Duodenal mucosa (tissue), 2 donors: ENCODE measurements around the gene TECR.
"Not testable (repeated sequence)": the region's sequence is repeated elsewhere in the genome, so short reads cannot be mapped to it uniquely, and the experiment has no call there.

Source experiments
- H3K27ac ChIP-seq: one replicate; pipeline ENCODE4 v1.7.0; 2013; ENCODE audit warnings: low read depth, low read length
- H3K27me3 ChIP-seq, 2 donors: one replicate each; pipeline ENCODE4 v1.7.0; 2013; ENCODE audit warnings: low read length in 2 of 2, control low read depth in 1 of 2; ENCODE audit not compliant: insufficient read depth in 2 of 2, control insufficient read depth in 1 of 2
- H3K36me3 ChIP-seq, 2 donors: one replicate each; pipeline ENCODE4 v1.7.0; 2013; ENCODE audit warnings: low read length in 2 of 2, control low read depth in 1 of 2; ENCODE audit not compliant: insufficient read depth in 2 of 2, control insufficient read depth in 1 of 2
- H3K4me1 ChIP-seq, 2 donors: one replicate each; pipeline ENCODE4 v1.7.0; 2013; ENCODE audit warnings: low read length in 2 of 2, control low read depth in 1 of 2; ENCODE audit not compliant: insufficient read depth in 2 of 2, control insufficient read depth in 1 of 2
- H3K4me3 ChIP-seq, 2 donors: one replicate each; pipeline ENCODE4 v1.7.0; 2013; ENCODE audit warnings: low read length in 2 of 2, low read depth in 1 of 2
- H3K9ac ChIP-seq, 2 donors: one replicate each; pipeline ENCODE4 v1.7.0; 2013; ENCODE audit warnings: low read length in 2 of 2, low read depth in 1 of 2
- H3K9me3 ChIP-seq, 2 donors: one replicate each; pipeline ENCODE4 v1.7.0; 2013; ENCODE audit warnings: low read length in 2 of 2, control low read depth in 1 of 2; ENCODE audit not compliant: control insufficient read depth in 1 of 2

TECR gene

DNA sequence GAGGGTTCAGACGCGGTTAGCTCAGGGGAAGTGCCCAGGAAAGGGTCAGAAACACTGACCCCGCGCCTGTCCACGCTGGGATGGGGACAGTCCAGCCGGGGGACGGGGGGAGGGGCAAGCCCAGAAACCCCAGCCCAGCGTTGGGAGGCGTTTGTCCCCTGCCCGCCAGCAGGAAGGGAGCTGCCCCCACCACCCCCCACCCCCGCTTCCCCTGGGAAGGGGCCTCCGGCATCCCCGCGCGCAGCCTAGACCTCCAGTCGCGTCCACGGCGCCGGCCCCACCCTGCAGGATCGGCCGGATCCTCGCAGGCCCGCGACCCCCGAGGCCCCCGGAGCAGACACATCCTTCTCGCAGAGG, 33.7 kb upstream of the TECR start:
- Histone ChIP-seq H3K9ac (peak overlapping the region; percentile 45 to 83), H3K27me3 (no peaks in the 10 kb centered on the region), H3K4me1 (peaks cover 26 to 28% of the 10 kb centered on the region in 2 donors), H3K9me3 (no peaks in the 10 kb centered on the region), H3K4me3 (peak overlapping the region; percentile 67 to 83), H3K36me3 (peaks cover 0 to 6% of the 10 kb centered on the region in 2 donors), H3K27ac (peak overlapping the region; percentile 20)

DNA sequence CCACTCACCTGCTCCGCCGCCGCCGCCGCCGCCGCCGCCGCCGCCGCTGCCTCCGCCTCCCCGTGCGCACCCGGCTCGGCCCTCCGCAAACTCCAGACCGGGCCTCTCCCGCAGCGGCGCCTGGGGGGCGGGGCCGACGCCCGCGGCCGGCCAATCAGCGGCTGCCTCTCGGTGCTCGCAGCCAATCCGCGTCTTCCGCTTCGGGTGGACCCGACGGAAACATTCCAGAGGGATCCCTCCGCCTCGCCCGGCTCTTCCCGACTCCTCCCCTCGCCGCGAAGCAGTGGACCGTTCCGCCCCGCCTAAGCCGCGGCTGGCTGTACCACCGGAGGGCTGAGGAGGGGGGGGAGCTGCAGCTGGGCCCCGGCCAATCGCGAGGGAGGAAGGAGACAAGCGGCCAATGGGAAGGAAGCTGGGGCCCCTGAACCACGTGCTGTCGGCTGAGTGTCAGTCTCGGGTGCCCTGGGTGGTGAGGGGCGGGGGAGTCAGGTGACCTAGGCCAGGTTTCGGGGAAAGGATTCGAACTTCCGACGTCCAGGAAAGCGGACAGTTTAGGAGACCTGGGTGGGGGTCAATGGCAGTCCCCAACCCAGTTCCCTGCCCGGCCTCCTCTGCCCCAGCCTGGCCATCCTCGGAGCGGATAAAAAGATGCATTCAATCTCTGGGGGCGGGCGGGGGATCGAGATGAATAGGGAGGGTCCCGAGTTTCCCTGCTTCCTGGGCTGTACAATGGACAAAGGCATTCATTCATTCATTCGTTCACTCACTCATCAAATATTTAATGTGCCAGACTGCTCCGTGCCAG, 33.2 kb upstream of the TECR start, which contains the start of gene GIPC1:
TSS of gene GIPC1 (minus strand) at position 99 of the 805 bp plus-strand sequence. CDS start 13,151 bp downstream, outside the sequence.
- Histone ChIP-seq H3K4me3 (peak within 1 kb of the TSS; percentile 67 to 83), H3K9me3 (no peaks in the 10 kb centered on the region), H3K27me3 (no peaks in the 10 kb centered on the region), H3K9ac (peak within 1 kb of the TSS; percentile 57 to 83), H3K27ac (peak within 1 kb of the TSS; percentile 67), H3K4me1 (peaks cover 26 to 28% of the 10 kb centered on the region in 2 donors), H3K36me3 (peaks cover 0 to 4% of the 10 kb centered on the region in 2 donors)

DNA sequence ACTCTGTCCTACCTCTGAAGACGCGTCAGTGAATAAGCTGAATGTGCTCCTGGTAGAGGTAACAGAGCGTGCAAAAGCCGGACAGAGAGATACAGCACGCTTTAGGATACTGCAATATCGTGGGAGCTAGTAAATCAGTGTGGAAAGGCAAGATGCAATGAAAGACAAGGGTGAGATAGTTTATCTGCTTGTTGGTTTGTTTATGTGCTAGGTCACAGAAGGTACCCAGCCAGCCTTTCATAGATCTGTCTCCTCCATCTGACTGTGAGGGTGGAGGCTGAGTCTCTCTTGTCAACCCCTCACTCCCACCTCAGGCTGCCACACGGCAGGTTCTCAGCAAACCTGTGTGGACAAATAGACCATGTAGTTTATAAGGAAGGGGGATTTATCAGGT, 32.6 kb upstream of the TECR start:
- Histone ChIP-seq H3K9ac (peak overlapping the region; percentile 48 to 57), H3K27ac (peak overlapping the region; percentile 67), H3K4me1 (peaks cover 26 to 28% of the 10 kb centered on the region in 2 donors), H3K4me3 (peak overlapping the region; percentile 61 to 65), H3K9me3 (no peaks in the 10 kb centered on the region), H3K27me3 (no peaks in the 10 kb centered on the region), H3K36me3 (no peaks in the 10 kb centered on the region)

DNA sequence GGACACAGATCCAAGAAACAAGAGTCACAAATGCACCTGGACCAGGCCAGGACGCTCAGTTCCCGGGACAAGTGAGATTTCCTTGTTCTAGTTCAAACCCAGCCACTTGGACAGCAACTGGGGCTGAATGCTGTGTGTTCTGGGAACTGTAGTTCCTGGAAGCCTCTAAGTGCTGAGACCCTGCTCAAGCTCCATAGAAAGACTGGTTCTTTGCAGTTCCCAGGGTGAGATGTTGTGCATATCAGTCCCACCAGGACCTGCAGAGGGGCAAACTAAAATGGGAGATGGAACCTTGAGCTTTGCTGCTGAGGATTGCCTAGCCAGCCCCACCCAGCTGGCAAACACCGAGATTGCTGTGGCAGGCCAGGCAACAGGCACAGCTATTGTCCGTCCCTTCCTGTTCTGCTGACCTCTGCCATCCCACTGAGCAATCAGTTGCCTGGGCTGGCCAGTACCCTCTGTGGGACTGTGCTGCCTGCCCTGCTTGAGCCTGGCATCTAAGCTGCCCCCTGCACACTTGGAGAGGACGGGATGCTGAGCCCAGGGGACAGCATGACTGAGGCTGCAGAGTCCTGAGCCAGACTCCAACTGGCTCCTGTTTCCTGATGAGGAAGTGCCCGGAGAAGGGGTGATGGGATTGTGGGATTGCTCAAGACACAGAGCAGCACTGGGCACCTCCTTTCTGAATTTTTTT, 32.0 kb upstream of the TECR start:
- Histone ChIP-seq H3K4me3 (peak overlapping the region; percentile 32 to 61), H3K4me1 (peaks cover 26 to 28% of the 10 kb centered on the region in 2 donors), H3K9ac (peak overlapping the region; percentile 48 to 57)

DNA sequence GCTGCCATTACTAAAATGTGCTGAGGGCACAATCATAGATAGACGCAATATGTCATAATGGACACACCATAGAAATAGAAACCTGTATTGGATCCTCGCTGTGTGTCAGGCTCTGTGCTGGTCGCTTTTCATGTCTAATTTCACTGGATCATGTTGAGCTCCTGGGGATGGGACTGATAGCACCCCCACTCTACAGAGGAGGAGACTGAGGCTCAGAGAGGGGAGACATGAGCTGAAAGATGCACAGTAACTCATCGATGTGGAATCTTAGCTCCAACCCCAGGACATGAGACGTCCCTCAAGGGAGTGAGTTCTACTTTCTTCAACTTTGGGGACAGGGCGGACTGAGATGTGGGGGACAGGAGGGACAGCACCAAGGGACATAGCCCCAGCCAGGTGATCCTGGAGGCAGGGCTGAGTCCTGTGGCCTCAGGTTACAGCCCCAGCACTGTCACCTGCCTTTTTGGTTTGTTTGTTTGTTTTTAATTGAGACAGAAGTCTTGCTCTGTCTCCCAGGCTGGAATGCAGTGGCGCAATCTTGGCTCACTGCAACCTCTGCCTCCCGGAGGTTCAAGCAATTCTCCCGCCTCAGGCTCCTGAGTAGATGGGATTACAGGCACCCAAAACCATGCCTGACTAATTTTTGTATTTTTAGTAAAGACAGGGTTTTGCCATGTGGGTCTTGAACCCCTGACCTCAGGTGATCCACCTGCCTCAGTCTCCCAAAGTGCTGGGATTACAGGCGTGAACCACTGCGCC, 26.9 kb upstream of the TECR start:
- Histone ChIP-seq H3K27ac (no peak overlapping the region), H3K36me3 (no peaks in the 10 kb centered on the region), H3K4me1 (peaks cover 6 to 9% of the 10 kb centered on the region in 2 donors), H3K9me3 (no peaks in the 10 kb centered on the region), H3K4me3 (no peak overlapping the region), H3K9ac (no peak overlapping the region), H3K27me3 (no peaks in the 10 kb centered on the region)

More for the DNA sequence above, 32.0 kb upstream of the TECR start:
- Histone ChIP-seq H3K27me3 (no peaks in the 10 kb centered on the region), H3K27ac (peak overlapping the region; percentile 67), H3K36me3 (no peaks in the 10 kb centered on the region), H3K9me3 (no peaks in the 10 kb centered on the region)

DNA sequence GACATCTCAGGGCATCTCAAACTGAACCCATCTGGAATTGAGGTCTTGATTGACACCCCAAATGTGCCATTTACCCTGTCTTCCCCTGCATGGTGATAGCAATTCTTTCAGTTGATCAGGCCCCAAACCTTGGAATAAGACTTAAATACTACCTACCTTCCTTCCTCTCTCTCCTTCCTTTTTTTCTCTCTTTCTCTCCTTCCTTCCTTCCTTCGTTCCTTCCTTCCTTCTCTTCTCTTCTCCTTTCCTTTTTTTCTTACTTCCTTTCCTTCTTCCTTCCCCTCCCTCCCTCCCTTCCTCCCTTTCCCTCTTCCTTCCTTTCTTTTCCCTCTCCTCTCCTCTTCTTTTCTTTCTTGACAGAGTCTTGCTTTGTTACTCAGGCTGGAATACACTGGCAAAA, 26.1 kb upstream of the TECR start:
- Histone ChIP-seq H3K27ac (no peak overlapping the region), H3K9me3 (no peaks in the 10 kb centered on the region), H3K27me3 (no peaks in the 10 kb centered on the region), H3K36me3 (no peaks in the 10 kb centered on the region), H3K9ac (no peak overlapping the region), H3K4me3 (no peak overlapping the region), H3K4me1 (peaks cover 4 to 7% of the 10 kb centered on the region in 2 donors)

DNA sequence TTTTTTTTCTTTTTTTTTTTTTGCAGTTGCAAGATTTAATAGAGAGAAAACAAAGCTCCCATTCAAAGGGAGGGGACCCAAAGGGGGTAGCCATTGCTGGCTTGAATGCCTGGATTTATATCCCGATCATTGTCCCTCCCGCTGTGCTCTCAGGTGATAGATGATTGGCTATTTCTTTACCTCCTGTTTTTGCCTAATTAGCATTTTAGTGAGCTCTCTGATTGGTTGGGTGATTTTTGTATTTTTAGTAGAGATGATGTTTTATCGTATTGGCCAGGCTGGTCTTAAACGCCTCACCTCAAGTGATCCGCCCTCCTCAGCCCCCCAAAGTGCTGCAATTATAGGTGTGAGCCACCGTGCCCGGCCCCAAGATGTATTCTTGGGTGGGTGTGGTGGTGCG, 24.8 kb upstream of the TECR start:
- not testable (repeated sequence) for H3K36me3 ChIP-seq, H3K4me3 ChIP-seq, H3K27me3 ChIP-seq, H3K4me1 ChIP-seq, H3K9me3 ChIP-seq, H3K27ac ChIP-seq, H3K9ac ChIP-seq

DNA sequence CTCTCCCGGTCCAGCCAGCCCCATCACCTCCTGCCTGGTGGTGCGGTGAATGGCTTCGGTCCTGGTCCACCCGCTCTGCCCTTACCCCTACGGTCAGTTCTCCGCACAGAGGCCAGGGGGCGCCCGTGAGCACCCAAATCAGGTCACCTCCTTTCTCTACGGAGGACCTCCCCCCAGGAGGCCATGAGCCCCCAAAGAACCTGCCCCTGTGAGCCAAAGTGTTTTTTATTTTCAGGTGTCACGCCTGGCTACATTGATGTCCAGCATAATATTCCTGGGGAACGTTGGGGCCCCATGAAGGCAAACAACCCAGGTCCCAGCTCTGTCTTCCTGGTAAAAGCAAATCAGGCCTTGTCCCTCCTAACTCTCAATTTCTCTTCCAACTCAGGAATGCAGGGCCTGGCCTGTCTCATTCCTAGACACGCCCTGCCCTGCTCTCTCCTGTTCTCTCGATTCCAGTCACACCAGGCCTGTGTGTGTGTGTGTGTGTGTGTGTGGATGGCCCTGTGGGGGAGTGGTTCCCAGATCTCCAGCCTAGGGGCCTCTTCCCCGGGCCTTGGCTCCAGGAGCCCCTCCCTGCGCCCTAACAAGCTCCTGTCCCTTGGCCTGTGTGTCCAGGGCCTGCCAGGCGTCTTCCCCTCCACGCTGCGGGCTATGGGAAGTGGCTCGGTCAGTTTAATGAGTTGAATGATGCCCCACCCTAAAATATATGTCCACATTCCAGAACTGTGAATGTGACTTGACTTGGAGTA, 23.7 kb upstream of the TECR start:
- Histone ChIP-seq H3K4me1 (peaks cover 4 to 11% of the 10 kb centered on the region in 2 donors), H3K9me3 (no peaks in the 10 kb centered on the region), H3K36me3 (no peaks in the 10 kb centered on the region), H3K4me3 (no peak overlapping the region), H3K27me3 (no peaks in the 10 kb centered on the region), H3K27ac (no peak overlapping the region), H3K9ac (peak overlapping the region in 1 of 2 donors; percentile 18)

DNA sequence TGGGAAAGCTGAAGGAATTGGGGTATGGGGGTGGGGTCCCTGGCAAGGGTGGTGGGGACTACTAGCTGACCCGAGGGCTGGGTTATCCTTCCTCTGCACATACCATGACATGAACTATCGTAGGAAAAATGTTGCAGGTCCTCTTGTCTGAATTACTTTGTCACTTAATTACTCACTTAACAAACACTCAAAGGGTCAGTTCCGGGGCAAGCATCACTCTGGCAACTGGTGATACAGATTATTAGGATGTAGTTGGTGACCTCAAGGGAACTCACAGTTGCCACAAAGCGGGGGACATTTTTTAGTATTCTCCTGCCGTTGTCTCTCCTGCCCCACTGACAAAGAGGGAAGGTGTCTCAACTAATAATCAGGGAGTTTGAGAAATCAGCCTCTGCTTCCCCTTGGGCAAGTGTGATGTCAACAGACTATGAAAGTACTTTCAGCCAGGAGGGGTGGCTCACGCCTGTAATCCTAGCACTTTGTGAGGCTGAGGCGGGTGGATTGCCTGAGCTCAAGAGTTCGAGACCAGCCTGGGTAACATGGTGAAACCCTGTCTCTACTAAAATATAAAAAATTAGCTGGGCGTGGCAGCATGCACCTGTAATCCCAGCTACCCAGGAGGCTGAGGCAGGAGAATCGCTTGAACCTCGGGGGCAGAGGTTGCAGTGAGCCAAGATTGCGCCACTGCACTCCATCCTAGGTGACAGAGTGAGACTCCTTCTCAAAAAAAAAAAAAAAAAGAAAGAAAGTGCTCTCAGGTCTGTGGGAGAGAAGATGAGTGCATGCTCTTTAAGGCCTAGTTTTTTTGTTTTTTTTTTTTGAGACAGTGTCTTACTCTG, 21.5 kb upstream of the TECR start:
- Histone ChIP-seq H3K9ac (no peak overlapping the region), H3K4me1 (peaks cover 4 to 11% of the 10 kb centered on the region in 2 donors)

More for the DNA sequence above, 21.5 kb upstream of the TECR start:
- Histone ChIP-seq H3K4me3 (no peak overlapping the region), H3K36me3 (no peaks in the 10 kb centered on the region), H3K27ac (no peak overlapping the region), H3K9me3 (no peaks in the 10 kb centered on the region), H3K27me3 (no peaks in the 10 kb centered on the region)
